Measurements from ENCODE around the gene CTAGE1. TPM values are rescaled to one million over a fixed set of nuclear protein-coding genes. Genes with fewer than 3 reads are reported as not detected.

CTAGE1 gene
- total and polyA plus RNA-seq, 10 of the 15 experiments (the other 5 are each of a cell fraction or from before 2014, with no cell fraction given) = 0.01 TPM; not detected in 9

- FAIRE-seq (no peak), DNase-seq (ENCODE audit: low read depth, low spot score) (no peak), ATAC-seq (no peak)
- ChIA-PET POLR2A (no interaction called here), RAD21 (ENCODE audit: unreplicated experiment) (no interaction called here), SMC1A (ENCODE audit: uncharacterized antibody, unreplicated experiment) (no interaction called here), CTCF (no interaction called here)
- no peak overlapping the region for H2AFZ ChIP-seq (ENCODE audit: control insufficient read depth, low read depth, low read length)
- intact Hi-C loops (cut with micrococcal nuclease; ENCODE audit: unreplicated experiment) = no loop called here
- no peaks in the 10 kb centered on the region for H3K4me1 ChIP-seq (ENCODE audit: control insufficient read depth, insufficient read depth, low read length)
- no peaks in the 10 kb centered on the region for H3K36me3 ChIP-seq (ENCODE audit: control insufficient read depth in 2 of 2, insufficient read depth in 2 of 2, low read length in 1 of 2)
- BruUV-seq (replicated peaks) = no TSS peak
- no peak overlapping the region for H3K9ac ChIP-seq (ENCODE audit: control insufficient read depth, insufficient read depth, low read length)
- no peak overlapping the region for H3K4me2 ChIP-seq (ENCODE audit: control insufficient read depth, insufficient read depth)
- H3K79me2 ChIP-seq (ENCODE audit: control insufficient read depth, insufficient read depth, low read length) = no peaks in the 10 kb centered on the region
- H3K27me3 ChIP-seq (replicated peaks in 1 of 2; ENCODE audit: control insufficient read depth in 2 of 2, insufficient read depth in 2 of 2, low read length in 1 of 2) = no peaks in the 10 kb centered on the region
- H3K4me3 ChIP-seq = no peak overlapping the region
- no peak overlapping the region for H3K27ac ChIP-seq (ENCODE audit: control insufficient read depth, insufficient read depth)
- TF ChIP-seq ETV6 (conservative IDR thresholded peaks at IDR 0.05 in 1 of 2, IDR thresholded peaks at IDR 0.05 in 1 of 2; ENCODE audit: borderline replicate concordance in 1 of 2, low read depth in 1 of 2) (no peak), ESRRA (IDR thresholded peaks at IDR 0.05; ENCODE audit: low read length) (no peak), RBBP5 (conservative IDR thresholded peaks at IDR 0.05) (no peak), ZNF384 (IDR thresholded peaks at IDR 0.05; ENCODE audit: borderline replicate concordance, low read depth, low read length) (no peak), LARP7 (IDR thresholded peaks at IDR 0.05) (no peak), SP1 (IDR thresholded peaks at IDR 0.05; ENCODE audit: low read depth, low read length) (no peak), ATF2 (IDR thresholded peaks at IDR 0.05; ENCODE audit: low read length) (no peak), ZNF622 (IDR thresholded peaks at IDR 0.05) (no peak), TCF3 (IDR thresholded peaks at IDR 0.05; ENCODE audit: borderline replicate concordance, insufficient read depth, low read depth, low read length) (no peak), KLF5 (IDR thresholded peaks at IDR 0.05; ENCODE audit: partially characterized antibody) (no peak), CTCF (IDR thresholded peaks at IDR 0.05 in 2 of 3, conservative IDR thresholded peaks at IDR 0.05 in 1 of 3; ENCODE audit: control insufficient read depth in 2 of 3, extremely low read depth in 1 of 3, insufficient read depth in 1 of 3, low read depth in 3 of 3, low read length in 3 of 3) (no peak), MYC (IDR thresholded peaks at IDR 0.05; ENCODE audit: insufficient read depth, insufficient read length, insufficient replicate concordance, low read length, severe bottlenecking) (no peak), ELK1 (IDR thresholded peaks at IDR 0.05; ENCODE audit: low read depth, low read length) (no peak), HDGF (IDR thresholded peaks at IDR 0.05) (no peak), STAT3 (IDR thresholded peaks at IDR 0.05; ENCODE audit: low read depth, low read length) (no peak), SIN3A (IDR thresholded peaks at IDR 0.05; ENCODE audit: low read depth, low read length) (no peak), IRF4 (IDR thresholded peaks at IDR 0.05; ENCODE audit: low read depth, low read length) (no peak), ASH2L (IDR thresholded peaks at IDR 0.05; ENCODE audit: borderline replicate concordance, low read depth) (no peak), MEF2A (IDR thresholded peaks at IDR 0.05; ENCODE audit: insufficient read depth, low read depth, low read length) (no peak)
- in situ Hi-C loops (cut with MboI) = no loop called here
- no peaks in the 10 kb centered on the region for H3K9me3 ChIP-seq (replicated peaks; ENCODE audit: control insufficient read depth, insufficient read depth, low read length)
- no peaks in the 10 kb centered on the region for H4K20me1 ChIP-seq (ENCODE audit: control insufficient read depth, insufficient read depth)
Observed at GRCh38 chr18:22441638-22442037, 23.9 kb upstream of the CTAGE1 start.

Data from GM12878 (cell line).